ENCODE measurements around the gene GPC1.

GPC1 gene

DNA sequence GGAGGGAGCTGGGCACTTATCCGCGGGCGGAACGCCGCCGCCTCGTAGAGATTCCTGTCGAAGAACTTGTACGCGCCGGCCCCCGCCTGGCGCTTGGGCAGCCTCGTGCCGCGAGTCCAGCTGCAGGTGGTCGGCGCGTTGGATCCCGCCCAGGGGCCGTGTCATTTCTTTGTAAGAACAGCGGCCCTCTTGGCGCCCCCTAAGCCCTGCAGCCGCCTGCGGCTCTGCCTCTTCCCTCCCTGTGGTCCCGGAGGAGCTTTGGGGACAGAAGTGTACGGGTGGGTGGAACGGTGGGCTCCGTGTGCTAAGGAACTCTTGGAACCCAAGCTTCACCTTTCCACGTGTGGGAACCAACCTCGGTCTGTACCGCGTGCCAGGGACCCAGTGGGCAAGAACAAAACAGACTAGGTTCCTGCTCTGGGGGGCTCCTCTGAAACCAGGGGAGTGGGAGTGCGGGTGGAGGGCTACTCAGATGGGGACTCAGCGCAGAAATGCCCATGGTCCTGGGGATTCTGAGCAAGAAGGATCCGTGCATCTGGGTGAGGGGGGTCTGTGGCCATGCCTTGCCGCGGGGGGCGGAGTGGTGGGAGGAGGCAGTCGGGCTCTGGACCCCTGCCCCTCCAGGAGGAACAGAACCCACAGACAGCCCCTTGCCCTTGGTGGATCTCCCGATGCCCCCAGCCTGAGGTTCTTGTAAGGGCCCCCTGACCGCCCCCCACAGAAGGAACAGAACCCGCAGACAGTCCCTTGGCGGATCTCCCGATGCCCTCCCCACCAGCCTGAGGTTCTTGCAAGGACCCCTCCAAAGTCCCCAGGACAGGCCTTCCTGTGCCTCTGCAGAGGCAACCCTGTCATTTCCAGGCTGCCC is 1.5 kb downstream of the GPC1 start:
- peak overlapping the region; percentile 80 for H3K4me3 ChIP-seq (ENCODE audit: low read length)

GRCh38 chr2:240437551-240437860 is 2.0 kb downstream of the GPC1 start:
- DNase-seq (ENCODE audit: low read depth), result no peak
- H3K4me3 ChIP-seq (ENCODE audit: low read length), result peak overlapping the region; percentile 80
- TF ChIP-seq CTCF (IDR thresholded peaks at IDR 0.05; ENCODE audit: insufficient read depth, low read depth, low read length, missing control alignments), result no peak

More for the DNA sequence above, 1.5 kb downstream of the GPC1 start:
- no peak for TF ChIP-seq CTCF (IDR thresholded peaks at IDR 0.05; ENCODE audit: insufficient read depth, low read depth, low read length, missing control alignments)
- DNase-seq (ENCODE audit: low read depth), result peak; percentile 41

GRCh38 chr2:240437861-240438809 is 2.7 kb downstream of the GPC1 start:
- TF ChIP-seq CTCF (IDR thresholded peaks at IDR 0.05; ENCODE audit: insufficient read depth, low read depth, low read length, missing control alignments), result peak; percentile 88
- DNase-seq (ENCODE audit: low read depth), result peak; percentile 71
- H3K4me3 ChIP-seq (ENCODE audit: low read length), result peak overlapping the region; percentile 80

DNA sequence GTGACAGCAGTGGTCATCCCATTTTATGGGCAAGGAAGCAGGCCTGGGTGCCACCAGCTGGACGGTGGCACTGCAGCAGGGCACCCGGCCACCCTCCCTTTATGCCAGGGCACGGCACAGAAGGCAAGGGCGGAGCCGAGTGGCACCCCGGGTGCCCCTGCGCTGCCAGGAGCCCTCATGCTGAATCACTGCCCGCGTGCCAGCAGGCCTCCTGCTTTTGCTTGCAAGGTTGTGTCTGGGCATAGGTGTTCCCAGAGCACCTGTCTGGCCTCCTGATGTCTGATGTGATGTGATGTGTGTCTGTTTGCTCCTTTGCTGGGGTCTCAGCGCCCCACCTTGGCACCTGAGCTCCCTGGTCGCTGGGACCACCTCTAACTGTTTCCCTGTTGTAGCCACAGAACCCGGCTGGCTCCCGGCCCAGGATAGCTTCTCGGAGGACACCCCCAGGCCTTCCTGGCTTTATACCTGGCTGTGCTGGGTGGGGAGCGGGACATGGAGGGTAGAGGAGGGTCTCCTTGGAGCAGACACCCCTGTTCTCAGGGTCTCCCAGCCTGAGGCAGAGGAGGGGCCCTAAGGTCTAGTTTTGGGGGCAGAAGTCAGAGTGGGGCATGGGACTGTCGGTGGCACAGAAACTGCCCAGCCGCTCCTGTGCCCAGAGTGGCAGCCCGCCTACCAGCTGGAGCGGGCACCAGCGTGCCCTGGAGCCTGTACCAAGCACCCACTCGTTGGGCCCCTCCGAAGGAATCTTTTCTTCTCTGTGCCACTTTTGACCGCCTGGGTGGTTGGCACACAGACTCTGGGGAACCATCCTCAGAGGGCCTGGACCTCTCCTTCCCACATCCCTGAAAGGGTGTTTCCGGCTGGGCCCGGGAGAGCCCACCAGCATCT is 3.6 kb downstream of the GPC1 start:
- peak overlapping the region; percentile 80 for H3K4me3 ChIP-seq (ENCODE audit: low read length)
- no peak for TF ChIP-seq CTCF (IDR thresholded peaks at IDR 0.05; ENCODE audit: insufficient read depth, low read depth, low read length, missing control alignments)
- no peak for DNase-seq (ENCODE audit: low read depth)

GRCh38 chr2:240439698-240440151 is 4.3 kb downstream of the GPC1 start:
- H3K4me3 ChIP-seq (ENCODE audit: low read length), result no peak overlapping the region
- no peak for DNase-seq (ENCODE audit: low read depth)
- TF ChIP-seq CTCF (IDR thresholded peaks at IDR 0.05; ENCODE audit: insufficient read depth, low read depth, low read length, missing control alignments), result no peak

DNA sequence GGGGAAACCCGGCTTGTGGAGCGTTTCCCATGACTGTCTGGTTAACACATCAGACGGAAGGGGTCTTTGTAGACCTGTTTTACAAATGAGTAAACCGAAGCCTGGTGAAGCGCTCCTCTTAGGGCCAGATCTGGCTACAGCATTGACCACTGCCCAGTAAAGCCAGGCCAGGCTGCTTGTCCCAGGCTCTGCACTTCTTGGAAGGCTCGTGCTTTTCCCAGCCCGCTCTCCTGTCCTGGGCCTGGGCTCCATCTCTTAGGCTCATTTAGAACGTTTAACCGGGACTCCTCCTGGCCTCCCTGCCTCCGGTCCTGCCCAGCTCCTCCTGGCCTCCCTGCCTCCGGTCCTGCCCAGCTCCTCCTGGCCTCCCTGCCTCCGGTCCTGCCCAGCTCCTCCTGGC is 4.8 kb downstream of the GPC1 start:
- no peak overlapping the region for H3K4me3 ChIP-seq (ENCODE audit: low read length)
- TF ChIP-seq CTCF (IDR thresholded peaks at IDR 0.05; ENCODE audit: insufficient read depth, low read depth, low read length, missing control alignments), result no peak
- no peak for DNase-seq (ENCODE audit: low read depth)
